ENCODE results near the gene HS3ST4. TPM values are rescaled to one million over a fixed set of nuclear protein-coding genes. Genes with fewer than 3 reads are reported as not detected.

The HS3ST4 gene
- total RNA-seq, 1 donor from 2014 or later = 1.1 TPM

DNA sequence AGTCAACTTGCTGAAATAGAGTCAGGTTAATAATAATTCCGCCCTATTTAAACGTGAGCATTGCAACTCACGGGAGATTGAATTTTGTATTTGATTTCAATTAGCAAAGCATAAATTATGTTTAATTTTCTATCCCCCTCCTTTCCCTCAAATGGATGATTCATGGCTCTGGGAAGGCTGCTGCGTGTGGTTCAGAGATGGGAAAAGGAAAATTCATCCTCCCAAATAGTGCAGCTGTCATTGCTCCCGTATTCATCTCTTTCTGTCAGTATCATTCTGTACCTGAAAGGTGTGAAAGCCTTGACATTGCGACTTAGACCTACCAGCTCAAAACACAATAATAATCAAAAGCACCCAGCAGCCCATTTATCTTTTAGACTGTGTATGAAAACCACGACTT is 447.3 kb downstream of the HS3ST4 start:
- no peak overlapping the region for H3K27ac Mint-ChIP-seq (ENCODE audit: unreplicated experiment)
- H3K36me3 Mint-ChIP-seq (ENCODE audit: unreplicated experiment) = no peaks in the 10 kb centered on the region
- H3K9me3 Mint-ChIP-seq (ENCODE audit: unreplicated experiment) = no peaks in the 10 kb centered on the region
- no peak overlapping the region for H3K4me3 Mint-ChIP-seq (ENCODE audit: unreplicated experiment)
- TF ChIP-seq CTCF (IDR thresholded peaks at IDR 0.05; ENCODE audit: partially characterized antibody, unreplicated experiment) = no peak
- H3K27me3 Mint-ChIP-seq (ENCODE audit: unreplicated experiment) = no peaks in the 10 kb centered on the region
- H3K4me1 Mint-ChIP-seq (ENCODE audit: low read depth, unreplicated experiment) = peaks cover 2% of the 10 kb centered on the region
- no peak for DNase-seq

DNA sequence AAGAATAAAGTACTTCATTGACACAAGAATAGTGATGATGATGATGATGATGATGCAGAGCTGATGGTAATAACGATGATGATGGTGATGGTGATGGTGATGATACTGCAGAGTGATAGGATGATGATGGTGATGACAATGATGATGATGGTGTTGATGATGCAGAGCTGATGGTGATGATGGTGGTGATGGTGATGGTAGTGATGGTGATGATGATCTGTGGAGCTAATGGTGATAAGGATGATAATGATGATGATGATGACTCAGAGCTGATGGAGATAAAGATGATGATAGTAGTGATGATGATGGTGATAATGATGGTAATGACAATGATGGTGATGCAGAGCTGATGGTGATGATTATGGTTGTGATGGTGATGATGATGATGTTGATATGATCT is 448.1 kb downstream of the HS3ST4 start:
- no peaks in the 10 kb centered on the region for H3K27me3 Mint-ChIP-seq (ENCODE audit: unreplicated experiment)
- no peak for DNase-seq
- peaks cover 2% of the 10 kb centered on the region for H3K4me1 Mint-ChIP-seq (ENCODE audit: low read depth, unreplicated experiment)
- H3K27ac Mint-ChIP-seq (ENCODE audit: unreplicated experiment) = no peak overlapping the region
- TF ChIP-seq CTCF (IDR thresholded peaks at IDR 0.05; ENCODE audit: partially characterized antibody, unreplicated experiment) = no peak
- H3K4me3 Mint-ChIP-seq (ENCODE audit: unreplicated experiment) = no peak overlapping the region
- no peaks in the 10 kb centered on the region for H3K36me3 Mint-ChIP-seq (ENCODE audit: unreplicated experiment)
- no peaks in the 10 kb centered on the region for H3K9me3 Mint-ChIP-seq (ENCODE audit: unreplicated experiment)

DNA sequence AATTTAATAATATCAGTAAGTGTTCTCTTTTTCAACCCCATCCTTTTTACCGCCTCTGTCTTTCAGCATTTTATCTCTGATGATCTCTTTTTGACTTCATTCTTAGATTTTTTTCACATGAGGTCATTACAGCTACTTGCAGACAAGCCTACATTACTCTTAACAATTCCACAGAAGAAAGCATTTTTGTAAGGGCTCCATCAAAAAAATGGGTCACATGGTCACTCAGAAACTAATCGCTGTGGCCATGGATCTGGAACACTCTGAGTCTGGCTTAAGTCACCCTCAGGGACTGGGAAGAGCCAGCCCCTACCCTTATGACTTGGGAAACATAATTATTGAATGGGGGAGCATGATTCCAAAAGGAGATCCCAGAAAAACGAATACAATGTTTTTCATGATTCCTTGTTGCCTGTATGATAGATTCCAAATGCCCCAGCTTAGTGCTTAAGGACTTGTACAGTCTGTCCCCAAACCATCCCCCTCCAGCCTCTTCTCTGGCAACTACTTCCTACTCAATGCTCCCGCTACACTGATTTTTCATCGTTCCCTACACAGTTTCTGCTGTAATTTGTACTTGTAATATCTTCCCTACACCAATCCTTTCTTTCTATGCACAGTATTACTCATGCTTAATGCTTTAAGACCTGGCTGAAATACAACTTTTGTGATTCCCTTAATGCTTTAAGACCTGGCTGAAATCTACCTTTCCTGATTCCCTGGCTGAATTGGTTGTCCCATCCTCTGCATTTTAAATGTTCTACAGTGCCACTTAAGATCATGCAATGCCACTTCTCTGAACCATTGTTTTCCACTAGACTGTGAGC is 457.8 kb downstream of the HS3ST4 start:
- Mint-ChIP-seq H3K9me3 (ENCODE audit: unreplicated experiment) (peaks cover 4% of the 10 kb centered on the region), H3K27ac (ENCODE audit: unreplicated experiment) (no peak overlapping the region), H3K27me3 (ENCODE audit: unreplicated experiment) (peaks cover 4% of the 10 kb centered on the region), H3K4me1 (ENCODE audit: low read depth, unreplicated experiment) (no peaks in the 10 kb centered on the region), H3K4me3 (ENCODE audit: unreplicated experiment) (no peak overlapping the region), H3K36me3 (ENCODE audit: unreplicated experiment) (no peaks in the 10 kb centered on the region)
- no peak for TF ChIP-seq CTCF (IDR thresholded peaks at IDR 0.05; ENCODE audit: partially characterized antibody, unreplicated experiment)
- no peak for DNase-seq

DNA sequence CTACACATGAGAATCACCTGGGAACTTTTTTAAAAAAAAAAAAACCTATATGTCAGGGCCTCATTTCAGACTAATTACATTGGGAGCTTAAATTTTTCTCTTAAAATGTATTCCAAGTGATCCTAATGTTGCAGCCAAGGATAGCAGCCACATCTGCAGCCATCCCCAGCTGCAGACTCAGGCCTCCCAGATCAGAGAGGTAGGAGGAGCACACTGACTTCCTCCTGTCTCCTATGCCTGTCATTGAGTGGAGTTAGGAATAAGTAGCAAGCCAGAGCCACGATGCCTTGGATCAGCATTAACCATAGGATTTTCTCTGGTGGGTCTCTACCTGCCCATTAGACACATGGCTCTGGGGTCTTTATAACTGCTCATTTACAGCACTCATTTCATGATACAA is 463.5 kb downstream of the HS3ST4 start:
- H3K4me3 Mint-ChIP-seq (ENCODE audit: unreplicated experiment) = no peak overlapping the region
- H3K27ac Mint-ChIP-seq (ENCODE audit: unreplicated experiment) = no peak overlapping the region
- H3K9me3 Mint-ChIP-seq (ENCODE audit: unreplicated experiment) = peaks cover 4% of the 10 kb centered on the region
- no peak for DNase-seq
- no peak for TF ChIP-seq CTCF (IDR thresholded peaks at IDR 0.05; ENCODE audit: partially characterized antibody, unreplicated experiment)
- peaks cover 7% of the 10 kb centered on the region for H3K27me3 Mint-ChIP-seq (ENCODE audit: unreplicated experiment)
- no peaks in the 10 kb centered on the region for H3K4me1 Mint-ChIP-seq (ENCODE audit: low read depth, unreplicated experiment)
- no peaks in the 10 kb centered on the region for H3K36me3 Mint-ChIP-seq (ENCODE audit: unreplicated experiment)

GRCh38 chr16:26157319-26157718 is 465.6 kb downstream of the HS3ST4 start:
- Mint-ChIP-seq H3K36me3 (ENCODE audit: unreplicated experiment) (no peaks in the 10 kb centered on the region), H3K9me3 (ENCODE audit: unreplicated experiment) (peaks cover 4% of the 10 kb centered on the region), H3K4me3 (ENCODE audit: unreplicated experiment) (no peak overlapping the region), H3K4me1 (ENCODE audit: low read depth, unreplicated experiment) (no peaks in the 10 kb centered on the region), H3K27ac (ENCODE audit: unreplicated experiment) (no peak overlapping the region), H3K27me3 (ENCODE audit: unreplicated experiment) (peaks cover 3% of the 10 kb centered on the region)
- DNase-seq = no peak
- no peak for TF ChIP-seq CTCF (IDR thresholded peaks at IDR 0.05; ENCODE audit: partially characterized antibody, unreplicated experiment)

All from glutamatergic neuron (in vitro differentiated cells).